Thoracic aorta (tissue), 2 donors: ENCODE measurements around the gene PLSCR3. TPM values are rescaled to one million over a fixed set of nuclear protein-coding genes. Genes with fewer than 3 reads are reported as not detected.

Source experiments
- ATAC-seq: fragments of 150-250 bp; one replicate; pipeline ENCODE4 v1.8.0; 2017; ENCODE audit warnings: low read depth; ENCODE audit not compliant: insufficient number of reproducible peaks, low FRiP score
- DNase-seq: peaks from one replicate; pipeline ENCODE4 v3.0.0-alpha.2; 2020; ENCODE audit warnings: low spot score
- H3K27ac ChIP-seq, 2 donors: fragments of 200-600 bp; sonication (generic); 1 replicate in 1 of 2; 2 replicates in 1 of 2; pipeline ENCODE4 v1.5.1; 2016; ENCODE audit warnings: mild to moderate bottlenecking in 2 of 2, moderate library complexity in 2 of 2
- H3K27me3 ChIP-seq: fragments of 200-600 bp; sonication (generic); replicated peaks from 2 replicates; pipeline ENCODE4 v1.6.0; 2016; ENCODE audit warnings: mild to moderate bottlenecking; ENCODE audit not compliant: insufficient read depth
- H3K36me3 ChIP-seq: fragments of 200-600 bp; sonication (generic); one replicate; pipeline ENCODE4 v1.5.1; 2016
- H3K4me1 ChIP-seq, 2 donors: fragments of 200-600 bp; sonication (generic); 1 replicate in 1 of 2; 2 replicates in 1 of 2; pipeline versions ENCODE4 v1.5.1 to v1.6.0; 2016; ENCODE audit warnings: low read depth in 2 of 2, mild to moderate bottlenecking in 1 of 2; ENCODE audit not compliant: control insufficient read depth in 1 of 2
- H3K4me3 ChIP-seq: fragments of 200-600 bp; sonication (generic); 2 replicates; pipeline ENCODE4 v1.5.1; 2016; ENCODE audit warnings: mild to moderate bottlenecking
- H3K9me3 ChIP-seq: fragments of 200-600 bp; sonication (generic); 2 replicates; pipeline ENCODE4 v1.5.1; 2016
- total RNA-seq, 2 donors: library from RNA; depleted of rRNA; stranded (reverse); fragments of >200 nt; gene quantifications; one replicate each; pipeline versions ENCODE4 v1.1.0 to v1.2.3, GENCODE V29; 2016
- TF ChIP-seq, protein P1 (sequence below): fragments of 200-600 bp; sonication (generic); IDR thresholded peaks from one replicate; pipeline ENCODE4 v1.5.1; 2019; ENCODE audit warnings: antibody characterized with exemption

The PLSCR3 gene
- total RNA-seq, 2 donors from 2014 or later: 31.0 to 49.4 TPM

DNA sequence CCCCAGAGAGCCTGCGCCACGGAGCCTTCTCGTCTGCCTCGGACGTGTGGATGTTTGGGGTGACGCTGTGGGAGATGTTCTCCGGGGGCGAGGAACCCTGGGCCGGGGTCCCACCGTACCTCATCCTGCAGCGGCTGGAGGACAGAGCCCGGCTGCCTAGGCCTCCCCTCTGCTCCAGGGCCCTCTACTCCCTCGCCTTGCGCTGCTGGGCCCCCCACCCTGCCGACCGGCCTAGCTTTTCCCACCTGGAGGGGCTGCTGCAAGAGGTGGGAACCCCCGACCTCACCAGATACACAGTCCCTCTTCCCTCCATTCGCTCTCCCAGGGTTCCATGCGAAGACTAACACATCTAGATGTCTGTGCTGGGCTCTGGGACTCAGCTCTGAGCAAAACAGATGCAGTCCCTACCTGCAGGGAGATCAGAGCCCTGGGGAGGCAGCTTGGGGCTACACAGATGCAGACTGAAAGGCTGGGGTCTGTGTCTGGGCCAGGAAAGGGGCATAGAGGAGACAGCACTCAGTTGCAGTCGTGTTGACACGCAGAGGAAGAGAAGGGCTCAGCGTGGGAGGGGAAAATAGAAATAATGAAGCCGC is 9.7 kb downstream of the PLSCR3 start:
- DNase-seq (no peak), ATAC-seq (no peak)
- TF ChIP-seq, protein P1, sequence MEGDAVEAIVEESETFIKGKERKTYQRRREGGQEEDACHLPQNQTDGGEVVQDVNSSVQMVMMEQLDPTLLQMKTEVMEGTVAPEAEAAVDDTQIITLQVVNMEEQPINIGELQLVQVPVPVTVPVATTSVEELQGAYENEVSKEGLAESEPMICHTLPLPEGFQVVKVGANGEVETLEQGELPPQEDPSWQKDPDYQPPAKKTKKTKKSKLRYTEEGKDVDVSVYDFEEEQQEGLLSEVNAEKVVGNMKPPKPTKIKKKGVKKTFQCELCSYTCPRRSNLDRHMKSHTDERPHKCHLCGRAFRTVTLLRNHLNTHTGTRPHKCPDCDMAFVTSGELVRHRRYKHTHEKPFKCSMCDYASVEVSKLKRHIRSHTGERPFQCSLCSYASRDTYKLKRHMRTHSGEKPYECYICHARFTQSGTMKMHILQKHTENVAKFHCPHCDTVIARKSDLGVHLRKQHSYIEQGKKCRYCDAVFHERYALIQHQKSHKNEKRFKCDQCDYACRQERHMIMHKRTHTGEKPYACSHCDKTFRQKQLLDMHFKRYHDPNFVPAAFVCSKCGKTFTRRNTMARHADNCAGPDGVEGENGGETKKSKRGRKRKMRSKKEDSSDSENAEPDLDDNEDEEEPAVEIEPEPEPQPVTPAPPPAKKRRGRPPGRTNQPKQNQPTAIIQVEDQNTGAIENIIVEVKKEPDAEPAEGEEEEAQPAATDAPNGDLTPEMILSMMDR: no peak
- H3K36me3 ChIP-seq: peaks cover 2% of the 10 kb centered on the region
- peak overlapping the region; percentile 73 for H3K4me3 ChIP-seq
- H3K27ac ChIP-seq: no peak overlapping the region
- H3K27me3 ChIP-seq: no peaks in the 10 kb centered on the region
- H3K4me1 ChIP-seq: peaks cover 6 to 34% of the 10 kb centered on the region in 2 donors
- H3K9me3 ChIP-seq: no peaks in the 10 kb centered on the region

DNA sequence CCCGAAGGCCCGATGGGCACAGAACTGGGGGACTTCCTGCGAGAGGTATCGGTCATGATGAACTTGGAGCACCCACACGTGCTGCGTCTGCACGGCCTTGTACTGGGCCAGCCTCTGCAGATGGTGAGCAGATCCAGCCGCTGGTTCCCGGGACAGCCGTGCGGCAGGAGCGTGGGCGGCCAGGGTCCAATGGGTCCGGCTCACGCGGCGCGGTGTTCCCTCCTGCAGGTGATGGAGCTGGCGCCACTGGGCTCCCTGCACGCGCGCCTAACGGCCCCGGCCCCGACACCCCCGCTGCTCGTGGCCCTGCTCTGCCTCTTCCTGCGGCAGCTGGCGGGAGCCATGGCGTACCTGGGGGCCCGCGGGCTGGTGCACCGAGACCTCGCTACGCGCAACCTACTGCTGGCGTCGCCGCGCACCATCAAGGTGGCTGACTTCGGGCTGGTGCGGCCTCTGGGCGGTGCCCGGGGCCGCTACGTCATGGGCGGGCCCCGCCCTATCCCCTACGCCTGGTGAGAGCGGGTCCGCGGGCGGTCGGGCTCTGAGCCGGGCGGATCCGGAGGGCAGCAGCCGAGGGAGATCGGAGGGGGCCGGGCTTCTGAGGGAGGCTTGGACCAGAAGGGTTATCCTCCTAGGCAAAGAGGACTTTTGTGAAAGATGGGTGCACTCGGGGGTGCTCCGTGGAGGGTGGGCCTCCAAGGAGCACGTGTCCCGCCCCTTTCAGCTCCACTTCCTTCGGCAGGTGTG is 10.4 kb downstream of the PLSCR3 start:
- Histone ChIP-seq H3K27ac (no peak overlapping the region), H3K36me3 (no peaks in the 10 kb centered on the region), H3K4me3 (peak overlapping the region; percentile 73), H3K4me1 (peaks cover 6 to 34% of the 10 kb centered on the region in 2 donors), H3K27me3 (no peaks in the 10 kb centered on the region), H3K9me3 (no peaks in the 10 kb centered on the region)
- TF ChIP-seq, protein P1: no peak
- no peak for DNase-seq
- no peak for ATAC-seq

DNA sequence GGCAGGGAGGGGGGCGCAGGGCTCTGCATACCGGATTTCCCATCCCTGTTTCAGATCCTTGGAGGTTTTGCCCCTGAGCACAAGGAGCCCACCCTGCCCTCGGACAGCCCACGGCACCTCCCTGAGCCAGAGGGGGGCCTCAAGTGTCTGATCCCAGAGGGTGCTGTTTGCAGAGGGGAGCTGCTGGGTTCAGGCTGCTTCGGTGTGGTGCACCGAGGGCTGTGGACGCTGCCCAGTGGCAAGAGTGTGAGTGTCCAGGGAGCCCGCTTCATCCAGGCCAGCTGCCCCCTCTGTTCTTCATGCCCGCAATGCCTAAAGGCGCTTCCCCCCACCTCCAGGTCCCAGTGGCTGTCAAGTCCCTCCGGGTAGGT is 11.0 kb downstream of the PLSCR3 start:
- peak overlapping the region; percentile 73 for H3K4me3 ChIP-seq
- no peaks in the 10 kb centered on the region for H3K36me3 ChIP-seq
- ATAC-seq (no peak), DNase-seq (no peak)
- H3K4me1 ChIP-seq: peaks cover 6 to 34% of the 10 kb centered on the region in 2 donors
- no peaks in the 10 kb centered on the region for H3K27me3 ChIP-seq
- no peaks in the 10 kb centered on the region for H3K9me3 ChIP-seq
- TF ChIP-seq, protein P1: no peak
- no peak overlapping the region for H3K27ac ChIP-seq

DNA sequence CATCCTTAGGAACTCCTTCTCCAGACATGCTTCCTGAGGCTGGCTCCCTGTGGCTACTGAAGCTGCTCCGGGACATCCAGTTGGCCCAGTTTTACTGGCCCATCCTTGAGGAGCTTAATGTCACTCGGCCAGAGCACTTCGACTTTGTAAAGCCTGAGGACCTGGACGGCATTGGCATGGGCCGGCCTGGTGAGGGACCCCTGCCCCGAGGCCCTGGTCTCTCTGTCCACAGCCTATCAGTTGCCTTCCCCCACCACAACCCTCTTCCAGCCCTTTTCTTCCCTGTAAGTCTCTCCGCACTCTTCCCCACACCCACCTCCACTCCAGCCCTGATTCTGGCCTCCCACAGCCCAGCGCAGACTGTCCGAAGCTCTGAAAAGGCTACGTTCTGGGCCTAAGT is 11.4 kb downstream of the PLSCR3 start:
- no peak overlapping the region for H3K4me3 ChIP-seq
- TF ChIP-seq, protein P1: no peak
- no peak overlapping the region for H3K27ac ChIP-seq
- no peak for DNase-seq
- no peak for ATAC-seq
- no peaks in the 10 kb centered on the region for H3K9me3 ChIP-seq
- H3K4me1 ChIP-seq: peaks cover 6 to 34% of the 10 kb centered on the region in 2 donors
- H3K36me3 ChIP-seq: no peaks in the 10 kb centered on the region
- no peaks in the 10 kb centered on the region for H3K27me3 ChIP-seq

DNA sequence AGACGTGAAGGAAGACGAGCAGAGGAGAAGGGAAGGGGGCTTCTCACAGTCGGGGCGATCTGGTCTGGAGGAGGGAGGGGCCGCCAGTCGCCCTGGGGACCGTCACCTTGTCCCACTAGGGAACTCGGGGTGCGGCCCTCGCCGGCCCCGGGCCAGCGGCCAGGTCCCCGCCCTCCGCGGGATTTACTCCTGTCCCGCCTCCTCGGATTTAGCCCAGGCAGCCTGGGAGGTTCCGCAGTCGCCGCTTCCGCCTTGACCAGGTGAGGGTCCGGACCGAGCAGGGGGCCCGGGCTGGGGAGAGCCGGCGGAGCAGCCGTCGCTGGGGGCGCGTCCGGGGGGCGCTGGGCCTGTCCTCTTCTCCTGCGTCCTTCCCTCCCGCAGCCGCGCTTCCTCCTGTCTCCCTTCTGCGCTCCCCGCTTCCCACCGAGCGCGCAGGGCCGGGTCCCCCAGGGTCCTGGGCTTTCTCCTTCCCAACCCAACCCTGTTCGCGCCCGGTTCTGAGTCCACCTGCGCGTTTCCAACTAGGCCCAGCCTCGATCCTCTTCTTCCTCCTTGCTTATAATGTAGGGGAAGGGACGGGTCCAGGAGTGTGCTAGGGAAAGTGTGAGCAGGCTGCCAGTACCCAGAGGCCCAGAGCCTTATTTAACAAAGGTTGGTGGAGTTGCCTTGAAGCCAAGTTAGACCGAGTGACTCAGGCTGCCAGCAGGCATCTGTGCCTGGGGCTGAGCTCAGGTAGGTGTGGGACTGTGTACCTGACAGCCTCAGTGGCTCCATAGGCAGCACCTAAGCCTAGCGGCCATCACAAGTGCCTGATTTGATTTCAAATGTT is 13.3 kb downstream of the PLSCR3 start, which contains the start of gene TNK1:
Gene TNK1 (plus strand): TSS at position 235 of the 829 bp plus-strand sequence. CDS start 1,838 bp downstream, outside the sequence.
- Histone ChIP-seq H3K27ac (no peak within 1 kb of the TSS), H3K27me3 (no peaks in the 10 kb centered on the region), H3K4me3 (peak within 1 kb of the TSS; percentile 66), H3K36me3 (no peaks in the 10 kb centered on the region), H3K4me1 (peaks cover 6 to 34% of the 10 kb centered on the region in 2 donors), H3K9me3 (no peaks in the 10 kb centered on the region)
- DNase-seq (no peak), ATAC-seq (no peak)
- TF ChIP-seq, protein P1: no peak
